CD4-positive, alpha-beta T cell treated with Interleukin-17A for 4 hours (primary cell): ENCODE measurements around the gene FAM9A.

ENCODE experiments used
- DNase-seq: peaks from one replicate; pipeline ENCODE4 v3.0.0-alpha.2; 2020; ENCODE audit warnings: mixed read lengths

Gene FAM9A

DNA sequence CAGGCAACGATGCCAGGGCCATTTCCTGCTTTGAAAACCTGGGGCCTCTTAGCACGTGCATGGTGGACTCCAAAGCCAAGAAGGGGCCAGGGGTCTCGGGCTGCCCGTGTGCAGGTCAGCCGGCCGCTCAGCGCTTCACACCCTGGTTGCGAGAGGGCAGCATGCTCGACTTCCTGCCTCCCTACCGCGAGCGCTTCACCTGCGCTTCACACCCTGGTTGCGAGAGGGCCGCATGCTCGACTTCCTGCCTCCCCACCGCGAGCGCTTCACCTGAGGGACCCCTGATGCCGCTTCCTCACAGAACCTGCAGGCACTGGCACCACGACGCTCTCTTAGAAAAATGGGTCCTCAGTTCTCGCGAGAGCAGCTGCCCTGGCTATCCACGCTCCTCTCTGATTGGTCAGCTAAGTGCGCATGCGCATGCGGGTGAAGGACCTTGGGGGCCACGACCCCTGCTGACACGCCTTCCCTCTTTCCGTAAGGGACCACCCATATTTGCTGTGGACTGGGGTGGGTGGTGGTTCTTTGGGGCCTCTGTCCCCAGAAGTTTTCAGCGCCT, at the start of gene FAM9A:
Gene FAM9A (minus strand): TSS at position 343 of the 559 bp plus-strand sequence. CDS start 1,212 bp downstream, outside the sequence.
- no peak for DNase-seq

DNA sequence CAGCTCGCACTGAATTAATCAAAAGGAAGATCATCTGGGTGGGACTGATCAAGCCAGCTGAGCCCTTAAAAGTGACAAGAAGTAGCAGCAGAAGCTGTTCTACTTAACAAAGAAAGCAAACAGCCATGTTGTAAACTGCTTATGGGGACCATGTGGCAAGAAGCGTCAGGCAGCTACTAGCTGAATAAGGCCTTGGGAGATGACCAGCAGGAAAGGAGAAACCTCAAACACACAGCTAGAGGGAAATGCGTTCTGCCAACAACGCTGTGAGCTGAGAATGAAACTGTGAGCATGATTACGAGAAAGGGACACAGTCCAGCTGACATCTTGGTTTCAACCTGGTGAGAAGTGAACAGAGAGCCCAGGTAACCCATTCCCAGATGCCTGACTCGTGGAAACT, 49.3 kb upstream of the FAM9A start:
- DNase-seq: no peak

DNA sequence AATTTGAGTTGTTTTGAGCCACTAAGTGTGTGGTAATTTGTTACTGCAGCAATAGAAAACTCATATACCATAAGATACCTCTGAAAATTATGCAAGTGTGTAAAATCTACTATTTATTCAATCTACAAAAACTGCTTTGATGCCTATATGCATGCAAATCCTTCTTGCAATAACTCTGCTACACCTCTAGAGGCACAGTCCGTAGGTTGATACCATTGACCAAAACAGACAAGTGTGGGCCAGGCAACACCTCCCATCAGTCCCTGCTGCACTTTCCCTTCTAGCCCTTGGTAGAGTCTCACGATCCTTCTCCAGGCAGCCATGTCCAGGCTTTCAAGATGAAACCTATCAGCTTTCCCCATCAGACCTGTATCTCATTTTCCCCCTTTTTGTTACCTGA, 48.8 kb upstream of the FAM9A start:
- DNase-seq: no peak

DNA sequence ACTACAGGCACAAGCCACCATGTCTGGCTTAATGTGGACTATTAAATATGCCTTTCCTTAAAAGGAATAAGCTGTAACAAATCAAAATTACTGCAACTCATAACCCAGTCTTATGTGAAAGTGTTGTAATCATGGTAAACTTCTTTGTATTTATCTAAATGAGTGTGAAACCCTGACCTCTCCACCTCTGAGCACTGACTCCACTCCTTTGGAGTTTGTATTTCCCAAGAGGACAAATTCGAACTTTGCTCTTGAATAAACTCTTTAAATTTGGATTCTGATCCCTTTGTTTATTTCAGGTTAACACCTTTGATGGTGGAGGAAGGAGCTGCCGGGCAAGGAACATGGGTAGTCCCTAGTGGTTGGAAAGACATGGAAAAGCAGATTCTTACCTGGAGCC, 48.3 kb upstream of the FAM9A start:
- DNase-seq: no peak

DNA sequence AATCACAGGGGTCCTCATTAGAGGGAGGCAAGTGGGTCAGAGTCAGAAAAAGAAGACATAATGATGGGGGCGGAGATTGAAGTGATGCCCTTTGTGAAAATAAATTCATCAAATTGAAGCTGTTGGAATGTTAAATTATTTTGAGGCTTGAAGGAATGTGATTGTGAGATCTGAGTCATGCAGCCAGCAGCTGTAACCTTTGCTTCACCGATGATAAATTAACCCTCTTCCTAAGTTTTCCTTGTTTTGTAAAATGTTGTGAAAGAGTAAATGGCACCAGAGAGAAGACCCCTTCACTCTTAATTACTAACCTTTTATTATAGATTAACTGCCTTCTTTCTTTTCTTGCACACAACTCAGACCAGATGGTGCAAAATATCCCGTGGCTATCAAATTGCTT, 47.7 kb upstream of the FAM9A start:
- no peak for DNase-seq

DNA sequence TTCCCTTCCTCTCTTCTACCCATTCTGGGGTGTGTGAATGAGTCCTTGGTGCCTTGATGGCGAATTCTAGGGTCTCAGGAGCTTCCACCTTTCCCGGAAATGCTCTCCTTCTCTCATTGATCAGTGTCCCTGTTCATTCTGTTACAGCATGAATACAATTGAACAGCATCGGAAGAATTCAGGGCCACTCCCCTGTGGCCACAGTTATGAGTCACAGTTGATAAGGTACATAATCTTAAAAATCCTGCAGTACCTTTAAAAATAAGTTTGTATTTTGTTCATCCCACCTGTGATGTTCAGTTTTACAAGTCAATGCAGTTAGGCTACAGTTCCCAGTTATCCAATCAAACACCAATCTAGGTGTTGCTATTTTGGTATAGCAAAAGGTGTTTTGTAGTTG, 47.3 kb upstream of the FAM9A start:
- DNase-seq: no peak

DNA sequence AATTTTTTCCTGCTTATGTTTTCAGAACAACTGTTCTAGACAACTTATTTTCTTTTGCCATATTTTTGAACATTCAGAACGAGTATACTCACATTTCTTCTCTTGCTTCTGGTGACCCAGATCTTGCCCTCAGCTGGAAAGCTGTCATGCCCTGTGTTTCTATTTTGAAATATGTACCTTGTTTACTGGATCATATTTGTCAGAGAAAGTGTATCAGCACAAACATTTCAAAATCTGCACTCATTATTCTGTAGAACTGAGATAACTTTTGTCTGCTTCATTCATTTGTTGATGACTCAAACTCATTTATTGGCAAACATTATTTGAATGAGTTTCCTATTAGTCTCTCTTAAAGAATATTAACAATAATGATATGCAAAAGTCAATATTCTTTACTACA, 46.2 kb upstream of the FAM9A start:
- DNase-seq: no peak

DNA sequence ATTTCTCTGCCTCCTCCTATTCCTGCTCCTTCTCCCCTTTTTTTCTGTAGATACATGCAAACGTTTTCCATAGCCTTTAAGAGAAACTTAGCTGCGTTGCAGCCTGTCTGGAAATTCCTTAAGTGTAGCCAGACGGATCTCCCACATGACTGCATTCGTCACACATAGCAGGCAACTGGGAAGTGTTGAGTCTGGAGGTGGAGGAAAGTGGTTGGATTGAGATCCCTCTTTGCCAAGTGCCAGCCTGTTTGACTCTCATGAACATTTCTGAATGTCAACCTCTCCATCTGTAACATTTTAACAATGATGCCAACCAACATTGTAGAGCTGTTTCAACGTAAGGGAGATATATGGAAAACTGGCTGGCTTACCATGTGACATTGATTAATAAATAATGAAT, 45.1 kb upstream of the FAM9A start:
- DNase-seq: no peak

DNA sequence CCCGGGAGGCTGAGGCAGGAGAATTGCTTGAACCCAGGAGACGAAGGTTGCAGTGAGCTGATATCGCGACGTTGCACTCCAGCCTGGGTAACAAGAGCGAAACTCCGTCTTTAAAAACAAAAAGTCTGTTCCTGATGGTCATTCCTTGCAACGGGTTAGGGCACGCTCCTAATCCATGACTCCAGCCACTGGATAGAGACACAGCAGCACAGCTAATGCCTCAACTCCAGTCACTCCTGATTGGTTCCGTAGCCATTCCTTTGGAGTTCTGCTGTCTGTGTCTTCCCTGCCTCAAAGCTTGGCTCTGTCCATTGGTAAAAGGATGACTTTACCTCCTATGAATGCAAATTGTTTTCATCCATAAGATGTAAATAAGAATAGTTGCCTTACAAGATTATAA, 44.3 kb upstream of the FAM9A start:
- DNase-seq: no peak

DNA sequence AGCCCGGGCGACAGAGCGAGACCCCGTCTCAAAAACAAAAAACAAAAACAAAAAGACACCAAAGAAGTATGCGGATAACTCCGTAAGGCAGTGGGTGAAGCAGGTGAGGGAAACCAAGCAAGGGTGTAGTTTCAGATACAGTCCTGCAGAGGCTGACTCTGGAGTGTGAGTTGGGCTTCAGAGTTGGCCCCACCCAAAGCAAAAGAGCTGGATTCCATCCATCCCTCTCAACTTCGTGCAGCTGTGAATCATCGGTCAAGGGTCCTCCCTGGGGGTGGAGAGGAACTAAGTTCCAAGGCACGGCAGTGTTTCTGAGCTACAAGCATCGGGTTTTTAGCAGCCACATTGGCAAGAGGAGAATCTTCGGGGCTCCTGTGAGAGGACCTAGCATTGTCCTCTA, 43.9 kb upstream of the FAM9A start:
- no peak for DNase-seq

DNA sequence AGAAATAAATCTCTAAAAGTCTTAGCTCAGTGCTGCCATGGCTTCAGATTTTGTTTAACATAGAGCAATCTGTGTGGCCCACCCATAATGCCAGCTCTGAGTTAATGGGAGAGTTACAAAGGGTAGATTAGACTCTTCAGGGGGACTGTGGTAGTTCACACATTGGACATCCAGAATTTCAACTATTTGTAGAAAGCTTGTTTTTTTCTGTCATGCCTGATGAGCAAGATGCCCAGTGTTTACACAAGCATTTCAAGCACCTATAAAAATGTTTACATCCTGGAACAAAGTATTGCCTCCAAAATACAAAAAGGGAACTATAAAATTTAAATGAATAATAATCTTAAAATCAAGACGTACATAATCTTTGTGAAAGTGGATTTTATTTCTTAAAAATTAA, 43.0 kb upstream of the FAM9A start:
- no peak for DNase-seq

DNA sequence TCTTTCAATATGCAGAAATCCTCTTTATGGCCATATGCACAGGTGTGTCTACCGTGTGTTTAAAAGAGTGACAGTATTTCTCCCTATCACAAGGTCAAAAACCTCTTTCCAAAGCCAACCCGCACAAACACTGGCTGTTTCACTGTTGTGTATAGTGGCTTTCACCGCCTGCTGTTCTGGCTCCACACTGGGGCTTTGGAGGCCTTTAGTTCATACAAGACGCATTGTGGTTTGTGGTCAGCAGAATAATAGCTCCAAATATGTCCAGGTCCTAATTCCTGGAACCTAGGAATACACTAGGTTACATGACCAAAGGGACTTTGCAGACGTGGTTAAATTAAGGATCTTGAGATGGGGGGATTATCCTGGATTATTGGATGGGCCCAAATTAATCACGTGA, 40.7 kb upstream of the FAM9A start:
- no peak for DNase-seq

DNA sequence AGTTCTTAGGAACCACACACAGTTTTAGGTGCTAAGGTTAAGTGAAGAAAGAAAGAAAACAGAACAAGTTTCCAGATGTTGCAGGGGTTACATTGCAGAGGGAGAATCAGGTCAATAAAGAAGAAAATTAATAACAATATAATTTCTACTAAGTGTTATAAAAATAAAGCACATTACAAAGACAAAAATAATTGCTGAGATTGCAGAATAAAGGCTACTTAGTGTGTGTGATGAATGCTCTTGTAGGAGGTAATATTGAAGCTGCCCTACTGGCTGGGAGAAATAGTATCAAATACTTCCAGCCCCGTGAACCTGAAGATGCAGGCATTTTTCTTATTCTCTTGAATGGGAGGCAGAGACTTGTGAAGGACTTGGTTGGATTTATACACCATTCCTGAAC, 33.2 kb upstream of the FAM9A start:
- DNase-seq: no peak

DNA sequence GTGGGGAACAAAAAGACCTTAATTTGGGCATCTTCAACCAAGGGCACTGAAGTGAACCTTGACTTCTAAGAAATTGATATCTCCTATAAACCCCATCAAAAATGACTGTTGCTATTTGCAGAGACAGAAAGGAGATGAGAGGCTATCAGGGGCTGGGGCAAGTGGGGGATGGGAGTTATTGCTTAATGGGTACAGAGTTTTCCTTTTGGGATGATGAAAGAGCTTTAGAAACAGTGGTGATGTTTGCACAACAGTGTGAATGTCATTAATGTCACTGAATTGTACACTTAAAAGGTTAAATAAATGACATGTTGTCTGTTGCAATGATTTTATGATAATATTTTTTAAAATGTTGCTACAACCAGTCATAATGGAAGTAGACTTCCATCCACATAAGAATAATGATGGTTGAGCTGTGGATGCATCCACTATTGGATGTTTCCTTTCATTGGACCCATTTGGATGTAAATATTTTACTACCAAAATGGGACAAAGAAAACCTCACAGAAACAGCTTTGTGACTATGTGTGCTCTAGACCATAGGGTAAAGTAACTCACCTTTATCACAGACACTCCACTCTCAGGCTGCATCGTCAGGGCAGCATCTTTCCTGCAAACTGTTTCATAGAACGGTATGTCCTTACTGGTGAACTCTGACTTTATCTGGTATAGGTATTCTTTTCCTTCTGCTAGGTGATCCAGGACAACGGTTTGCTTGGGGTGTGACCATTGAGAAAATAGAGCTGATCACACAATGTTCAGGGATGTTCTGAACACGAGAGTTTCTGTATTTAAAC, 31.6 kb upstream of the FAM9A start:
- DNase-seq: no peak

DNA sequence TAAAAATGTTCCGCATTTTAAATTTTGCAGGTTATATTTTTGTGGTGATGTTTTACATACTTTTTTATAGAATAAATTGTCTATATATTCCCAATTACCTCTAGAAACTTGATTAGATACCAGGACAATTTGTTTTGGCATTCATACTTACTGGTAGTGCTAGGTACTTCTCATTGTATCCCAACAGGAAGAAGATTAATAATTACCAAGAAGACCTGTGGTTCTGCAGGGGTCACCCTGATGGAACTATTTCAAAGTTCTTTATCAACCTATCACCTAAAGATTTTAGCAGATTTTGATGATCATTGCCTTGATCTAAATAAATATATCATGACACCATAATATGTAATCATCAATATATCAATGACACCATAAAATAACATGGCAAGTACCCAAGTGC, 22.5 kb upstream of the FAM9A start:
- no peak for DNase-seq

DNA sequence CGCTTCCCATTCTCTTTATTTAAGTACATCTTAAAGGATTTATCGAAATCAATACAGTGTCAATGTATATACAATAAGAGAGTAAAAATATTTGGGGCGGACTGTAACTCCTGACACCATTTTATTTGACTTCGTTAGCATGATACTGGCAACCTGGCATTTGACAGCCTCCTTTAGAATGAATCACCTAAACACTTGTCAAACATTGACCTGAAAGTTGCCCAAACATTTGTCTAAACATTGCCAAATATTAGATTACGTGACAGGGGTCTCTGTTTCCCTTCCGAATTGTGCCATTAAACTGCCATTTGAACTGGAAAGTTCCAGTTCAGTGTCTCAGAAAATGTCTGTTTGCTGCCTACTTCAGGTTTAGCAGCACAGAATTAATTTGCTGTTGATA, 20.8 kb upstream of the FAM9A start:
- no peak for DNase-seq

DNA sequence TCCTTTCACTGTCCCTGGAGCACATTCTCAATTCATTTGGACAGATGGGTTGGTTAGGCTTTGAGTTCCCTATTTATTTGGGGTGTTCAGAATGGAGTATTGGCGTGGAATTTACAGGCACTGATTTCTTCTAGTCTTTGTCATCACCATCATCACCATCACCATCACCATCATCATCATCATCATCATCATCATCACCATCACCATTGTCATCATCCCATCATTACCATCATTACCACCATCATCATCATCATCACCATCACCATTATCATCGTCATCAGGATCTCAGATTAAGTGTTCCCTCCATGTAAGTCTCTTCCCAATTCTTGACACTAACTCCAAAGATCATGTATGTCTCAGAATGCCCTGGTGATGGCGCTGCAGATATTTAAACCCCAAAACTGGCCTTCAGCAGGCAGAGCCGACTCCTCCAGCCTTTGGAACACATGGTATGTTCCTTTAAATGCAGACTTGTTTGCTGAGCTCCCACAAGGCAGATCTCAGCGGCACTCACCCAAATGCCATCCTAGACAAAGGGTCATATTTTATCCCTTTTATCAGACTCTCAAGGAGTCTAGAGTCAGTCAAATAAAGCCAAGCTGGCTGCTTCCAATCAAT, 19.8 kb upstream of the FAM9A start:
- DNase-seq: no peak

DNA sequence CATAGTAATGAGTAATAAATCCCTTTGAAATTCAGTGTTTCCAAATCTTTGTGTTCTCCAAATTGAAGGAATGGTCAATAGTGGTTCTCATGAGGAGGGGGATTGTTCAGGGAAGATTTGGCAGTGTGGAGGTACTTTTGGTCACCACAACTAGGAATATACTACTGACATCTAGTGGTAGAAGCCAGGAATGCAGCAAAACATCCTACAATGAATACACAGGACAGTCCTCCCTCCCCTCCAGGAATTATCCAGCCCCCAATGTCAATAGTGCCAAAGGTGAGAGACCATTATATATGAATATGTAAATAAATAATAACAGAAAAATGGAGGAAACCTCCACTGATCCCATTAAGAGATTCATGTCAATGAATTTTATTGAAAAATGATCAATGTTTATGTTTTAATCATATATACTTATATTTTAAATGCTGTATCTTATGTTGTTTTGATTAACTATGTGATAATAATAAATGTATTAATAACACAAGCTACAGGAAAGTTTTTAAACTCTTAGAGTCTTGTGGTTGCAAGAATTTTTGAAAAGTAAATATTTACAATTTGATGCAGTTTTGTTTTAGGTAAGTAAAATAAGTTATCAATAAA, 14.4 kb upstream of the FAM9A start:
- DNase-seq: peak; percentile 30

DNA sequence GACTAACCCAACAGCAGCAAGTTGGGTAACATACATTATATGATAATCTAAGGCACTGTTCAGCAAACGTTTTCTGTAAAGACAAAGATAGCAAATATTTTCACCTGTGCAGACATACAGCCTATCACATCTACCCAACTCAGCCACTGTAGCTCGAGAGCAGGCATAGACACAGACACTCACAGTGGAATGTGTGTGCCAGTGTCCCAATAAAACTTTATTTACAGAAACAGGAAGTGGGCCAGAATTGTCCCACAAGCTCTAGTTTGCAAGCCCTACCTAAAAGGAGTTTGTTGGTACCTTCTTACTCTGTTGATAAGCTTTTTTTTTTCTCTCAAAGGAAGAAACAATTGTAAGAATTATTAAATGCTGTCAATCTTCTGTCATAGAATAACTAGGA, 11.9 kb upstream of the FAM9A start:
- no peak for DNase-seq

DNA sequence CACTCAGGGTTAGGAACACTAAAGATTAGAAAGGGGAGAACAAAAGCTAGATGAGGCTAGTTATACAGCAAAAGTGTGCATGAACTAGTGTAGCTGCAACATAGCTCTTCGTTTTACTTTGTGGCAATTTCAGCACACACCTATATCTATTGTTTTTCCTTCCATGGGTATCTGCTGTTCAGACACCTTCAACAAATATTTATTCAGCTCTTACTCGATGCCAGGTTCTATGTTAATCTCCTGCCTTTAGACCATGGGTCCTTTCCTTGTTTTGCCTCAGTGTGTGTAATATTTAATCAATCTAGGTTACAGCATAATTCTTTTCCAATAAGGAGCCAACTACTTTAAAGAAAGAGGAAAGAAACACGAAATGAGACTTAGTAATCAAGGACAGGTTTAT, 10.4 kb upstream of the FAM9A start:
- no peak for DNase-seq

DNA sequence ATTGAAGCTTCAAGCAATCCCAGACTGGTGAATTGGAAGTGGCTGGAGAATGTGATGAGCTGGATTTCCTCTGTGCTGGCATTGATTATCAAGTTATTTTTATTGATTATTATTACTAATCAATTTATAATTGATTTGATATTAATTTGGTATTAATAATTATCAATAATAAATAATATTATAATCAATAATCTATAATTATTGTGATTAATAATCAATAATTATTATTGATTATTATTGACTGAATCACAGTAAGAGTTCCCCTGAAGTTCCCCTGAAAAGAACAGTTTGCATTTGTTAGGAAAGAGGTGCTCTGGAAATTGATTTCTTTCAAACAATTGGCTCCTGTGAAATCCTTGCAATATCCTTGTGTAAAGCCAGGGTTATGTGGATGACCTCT, 7.5 kb upstream of the FAM9A start:
- DNase-seq: no peak

DNA sequence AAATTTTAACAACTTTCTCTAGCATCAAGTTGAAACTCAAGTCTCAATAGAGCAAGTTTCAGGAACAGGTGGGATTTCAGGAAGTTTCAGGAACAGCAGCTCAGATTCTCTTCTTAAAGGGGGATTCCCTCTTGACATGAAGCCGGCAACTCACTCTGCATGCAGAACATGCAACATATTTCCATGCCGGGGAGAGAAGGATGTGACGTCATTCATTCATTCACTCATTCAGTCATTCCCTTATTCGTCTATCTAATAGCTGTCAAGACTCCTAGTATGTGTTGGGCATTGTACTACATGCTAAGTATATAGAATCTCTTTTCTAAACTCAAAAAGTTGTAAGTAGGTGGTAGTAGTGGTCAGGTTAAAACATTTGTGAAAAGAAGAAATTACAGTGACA, 4.8 kb upstream of the FAM9A start:
- no peak for DNase-seq

DNA sequence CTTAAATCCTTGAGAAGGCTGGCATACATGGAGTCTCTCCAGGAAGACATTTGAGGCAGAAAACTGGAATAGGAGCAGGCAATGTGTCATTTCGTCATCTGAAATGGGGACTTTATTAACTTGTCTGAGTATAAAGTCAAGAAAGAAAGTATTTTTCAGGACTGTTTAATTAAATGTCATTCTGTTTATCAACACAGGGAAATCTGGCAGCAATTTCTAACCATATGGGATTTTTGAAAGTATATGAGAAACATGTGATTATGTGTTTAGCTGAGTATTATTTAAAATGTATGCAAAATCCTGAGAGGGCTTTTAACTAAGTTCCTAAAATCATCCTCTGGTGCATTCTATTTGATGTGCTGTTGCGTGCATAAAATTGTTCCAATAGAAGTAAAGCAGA, 3.9 kb upstream of the FAM9A start:
- no peak for DNase-seq

DNA sequence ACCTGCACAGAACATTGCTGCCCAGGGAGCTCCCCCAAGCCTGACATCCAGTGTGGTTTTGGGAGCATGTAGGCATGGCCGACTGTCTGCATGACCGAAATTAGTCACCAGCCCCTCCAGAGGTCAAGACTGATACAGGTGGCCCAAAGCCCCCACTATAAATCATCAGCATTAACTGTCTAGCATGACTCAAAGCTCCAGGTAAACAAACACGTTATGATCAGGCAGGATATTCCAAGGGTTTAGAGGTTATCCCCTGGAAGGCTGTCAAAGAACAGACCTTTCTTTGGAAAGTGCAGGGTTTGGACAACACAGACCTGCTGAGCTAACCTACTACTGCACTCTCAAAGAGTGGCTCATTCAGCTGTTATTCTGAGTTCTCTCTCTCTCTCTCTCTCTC, 2.1 kb upstream of the FAM9A start:
- DNase-seq: no peak
